Measurements from ENCODE around the gene DHRS13. TPM values are rescaled to one million over a fixed set of nuclear protein-coding genes. Genes with fewer than 3 reads are reported as not detected.
A peak's percentile ranks its signal among the peaks of the same experiment; 100 is the strongest.

Gene DHRS13
- total RNA-seq, 1 donor from 2014 or later, result 16.5 TPM

GRCh38 chr17:28892024-28892423, 10.9 kb downstream of the DHRS13 start:
- Histone ChIP-seq H3K9me3 (no peaks in the 10 kb centered on the region), H3K27ac (peak overlapping the region in 1 of 2 donors; percentile 84), H3K4me3 (no peak overlapping the region), H3K36me3 (peaks cover 8 to 16% of the 10 kb centered on the region in 2 donors), H3K27me3 (no peaks in the 10 kb centered on the region), H3K4me1 (peaks cover 3 to 36% of the 10 kb centered on the region in 2 donors)
- TF ChIP-seq, protein P1, sequence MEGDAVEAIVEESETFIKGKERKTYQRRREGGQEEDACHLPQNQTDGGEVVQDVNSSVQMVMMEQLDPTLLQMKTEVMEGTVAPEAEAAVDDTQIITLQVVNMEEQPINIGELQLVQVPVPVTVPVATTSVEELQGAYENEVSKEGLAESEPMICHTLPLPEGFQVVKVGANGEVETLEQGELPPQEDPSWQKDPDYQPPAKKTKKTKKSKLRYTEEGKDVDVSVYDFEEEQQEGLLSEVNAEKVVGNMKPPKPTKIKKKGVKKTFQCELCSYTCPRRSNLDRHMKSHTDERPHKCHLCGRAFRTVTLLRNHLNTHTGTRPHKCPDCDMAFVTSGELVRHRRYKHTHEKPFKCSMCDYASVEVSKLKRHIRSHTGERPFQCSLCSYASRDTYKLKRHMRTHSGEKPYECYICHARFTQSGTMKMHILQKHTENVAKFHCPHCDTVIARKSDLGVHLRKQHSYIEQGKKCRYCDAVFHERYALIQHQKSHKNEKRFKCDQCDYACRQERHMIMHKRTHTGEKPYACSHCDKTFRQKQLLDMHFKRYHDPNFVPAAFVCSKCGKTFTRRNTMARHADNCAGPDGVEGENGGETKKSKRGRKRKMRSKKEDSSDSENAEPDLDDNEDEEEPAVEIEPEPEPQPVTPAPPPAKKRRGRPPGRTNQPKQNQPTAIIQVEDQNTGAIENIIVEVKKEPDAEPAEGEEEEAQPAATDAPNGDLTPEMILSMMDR (IDR thresholded peaks at IDR 0.05), result no peak
- no peak for DNase-seq (ENCODE audit: low spot score in 2 of 2)
- intact Hi-C loops (cut with DNase I), result no loop called here

GRCh38 chr17:28891201-28891600, 11.7 kb downstream of the DHRS13 start:
- H3K9me3 ChIP-seq, result no peaks in the 10 kb centered on the region
- peaks cover 11 to 19% of the 10 kb centered on the region in 2 donors for H3K36me3 ChIP-seq
- peaks cover 3 to 32% of the 10 kb centered on the region in 2 donors for H3K4me1 ChIP-seq
- no peak overlapping the region for H3K4me3 ChIP-seq
- DNase-seq (ENCODE audit: low spot score in 2 of 2), result no peak
- TF ChIP-seq, protein P1 (IDR thresholded peaks at IDR 0.05), result no peak
- peak overlapping the region in 1 of 2 donors; percentile 84 for H3K27ac ChIP-seq
- intact Hi-C loops (cut with DNase I), result no loop called here
- no peaks in the 10 kb centered on the region for H3K27me3 ChIP-seq

DNA sequence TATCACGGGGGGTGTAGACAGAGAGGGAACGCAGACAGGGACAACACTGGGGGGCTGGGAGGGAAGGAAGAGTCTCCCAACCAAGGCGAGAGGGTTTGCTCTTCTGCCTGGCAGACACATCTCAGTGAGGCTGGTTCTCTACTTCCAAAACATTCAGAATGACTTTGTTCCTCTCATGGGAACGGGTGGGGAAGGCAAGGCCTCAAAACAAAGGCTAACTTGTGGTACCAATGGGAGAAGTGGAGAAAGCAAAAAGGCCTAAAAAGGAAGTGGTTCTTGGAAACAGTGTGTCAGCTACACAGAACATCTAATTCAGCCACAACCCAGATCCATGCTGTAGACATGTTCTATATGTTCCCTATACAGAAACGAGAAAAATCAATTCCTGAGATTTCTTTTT, 12.9 kb downstream of the DHRS13 start:
- no peak for DNase-seq (ENCODE audit: low spot score in 2 of 2)
- no peak overlapping the region for H3K4me3 ChIP-seq
- H3K36me3 ChIP-seq, result peaks cover 23 to 31% of the 10 kb centered on the region in 2 donors
- H3K27ac ChIP-seq, result peak overlapping the region in 1 of 2 donors; percentile 16
- intact Hi-C loops (cut with DNase I), result no loop called here
- no peaks in the 10 kb centered on the region for H3K27me3 ChIP-seq
- peaks cover 3 to 22% of the 10 kb centered on the region in 2 donors for H3K4me1 ChIP-seq
- H3K9me3 ChIP-seq, result no peaks in the 10 kb centered on the region
- TF ChIP-seq, protein P1 (IDR thresholded peaks at IDR 0.05), result no peak

- H3K4me3 ChIP-seq, result no peak overlapping the region
- peaks cover 34 to 42% of the 10 kb centered on the region in 2 donors for H3K36me3 ChIP-seq
- H3K27ac ChIP-seq, result no peak overlapping the region
- peaks cover 3 to 19% of the 10 kb centered on the region in 2 donors for H3K4me1 ChIP-seq
- no peak for DNase-seq (ENCODE audit: low spot score in 2 of 2)
- no peaks in the 10 kb centered on the region for H3K9me3 ChIP-seq
- TF ChIP-seq, protein P1 (IDR thresholded peaks at IDR 0.05), result no peak
- H3K27me3 ChIP-seq, result no peaks in the 10 kb centered on the region
- intact Hi-C loops (cut with DNase I), result no loop called here
Measured at GRCh38 chr17:28888832-28889231, 14.0 kb downstream of the DHRS13 start.

- H3K27ac ChIP-seq, result no peak overlapping the region
- TF ChIP-seq, protein P1 (IDR thresholded peaks at IDR 0.05), result no peak
- DNase-seq (ENCODE audit: low spot score in 2 of 2), result no peak
- H3K4me1 ChIP-seq, result peaks cover 2 to 13% of the 10 kb centered on the region in 2 donors
- H3K36me3 ChIP-seq, result peaks cover 42 to 51% of the 10 kb centered on the region in 2 donors
- no peak overlapping the region for H3K4me3 ChIP-seq
- no peaks in the 10 kb centered on the region for H3K9me3 ChIP-seq
- intact Hi-C loops (cut with DNase I), result no loop called here
- no peaks in the 10 kb centered on the region for H3K27me3 ChIP-seq
Measured at GRCh38 chr17:28887871-28888471, 14.9 kb downstream of the DHRS13 start.
